WTC11 (cell line): ENCODE data around the gene TMEM131L. TPM values are rescaled to one million over a fixed set of nuclear protein-coding genes. Genes with fewer than 3 reads are reported as not detected.

Experiments
- ATAC-seq: fragments of 200-7000 bp; cut with Tn5 transposase; 2 replicates; pipeline ENCODE4 v1.10.0; 2021; ENCODE audit warnings: mild to moderate bottlenecking, moderate library complexity
- CTCF ChIA-PET: fragments of 300-600 bp; sonication (Branson Sonifier 250); formaldehyde crosslinking; loops from one replicate; lab custom pipeline; 2021; ENCODE audit warnings: antibody characterized with exemption; lab: Charles Lee
- POLR2A ChIA-PET: fragments of 350-600 bp; sonication (Branson Sonifier 250); formaldehyde crosslinking; loops from one replicate; lab custom pipeline; 2021; ENCODE audit warnings: antibody characterized with exemption; lab: Charles Lee
- DNase-seq: peaks from one replicate; pipeline ENCODE4 v3.0.0; 2021; ENCODE audit warnings: low spot score
- H3K27ac Mint-ChIP-seq: 2 replicates; pipeline ENCODE4 v1.8.0; 2021; ENCODE audit warnings: mixed read lengths
- H3K27me3 Mint-ChIP-seq: 2 replicates; pipeline ENCODE4 v1.8.0; 2021; ENCODE audit warnings: low read depth, mild to moderate bottlenecking, moderate library complexity, mixed read lengths
- H3K36me3 Mint-ChIP-seq: 2 replicates; pipeline ENCODE4 v1.8.0; 2021; ENCODE audit warnings: mixed read lengths
- H3K4me1 Mint-ChIP-seq: 2 replicates; pipeline ENCODE4 v1.8.0; 2022; ENCODE audit warnings: mixed read lengths
- H3K4me3 Mint-ChIP-seq: 2 replicates; pipeline ENCODE4 v1.8.0; 2021; ENCODE audit warnings: mild to moderate bottlenecking, moderate library complexity, mixed read lengths
- H3K9me3 Mint-ChIP-seq: 2 replicates; pipeline ENCODE4 v1.8.0; 2021; ENCODE audit warnings: mixed read lengths
- E2F5 ChIP-seq: sonication (generic); formaldehyde crosslinking; IDR thresholded peaks from 2 replicates; pipeline ENCODE4 v1.8.1; 2022; ENCODE audit warnings: mild to moderate bottlenecking, moderate library complexity, missing genetic modification reagents
- FOXP1 ChIP-seq: sonication (generic); formaldehyde crosslinking; IDR thresholded peaks from 2 replicates; pipeline ENCODE4 v1.8.0; 2022; ENCODE audit warnings: missing genetic modification reagents, mild to moderate bottlenecking, moderate library complexity, borderline replicate concordance
- GTF2I ChIP-seq: fragments of 250-450 bp; sonication (Bioruptor Pico); conservative IDR thresholded peaks from 2 replicates; pipeline ENCODE4 v1.4.0; 2021; ENCODE audit warnings: mild to moderate bottlenecking
- IRF1 ChIP-seq: sonication (generic); formaldehyde crosslinking; IDR thresholded peaks from 2 replicates; pipeline ENCODE4 v1.8.0; 2023; ENCODE audit warnings: missing genetic modification reagents
- IRF2 ChIP-seq: sonication (generic); formaldehyde crosslinking; IDR thresholded peaks from 2 replicates; pipeline ENCODE4 v1.8.0; 2022; ENCODE audit warnings: low read depth, missing genetic modification reagents, borderline replicate concordance
- NFATC4 ChIP-seq: fragments of 250-450 bp; sonication (Bioruptor Pico); IDR thresholded peaks from 2 replicates; pipeline ENCODE4 v1.9.0; 2021; ENCODE audit warnings: mild to moderate bottlenecking
- NFYB ChIP-seq: sonication (generic); formaldehyde crosslinking; conservative IDR thresholded peaks from 2 replicates; pipeline ENCODE4 v1.8.0; 2022; ENCODE audit warnings: low read depth, missing genetic modification reagents
- PRDM15 ChIP-seq: sonication (generic); formaldehyde crosslinking; IDR thresholded peaks from 2 replicates; pipeline ENCODE4 v1.8.0; 2022; ENCODE audit warnings: missing genetic modification reagents
- SP1 ChIP-seq: sonication (generic); formaldehyde crosslinking; conservative IDR thresholded peaks from 2 replicates; pipeline ENCODE4 v1.8.1; 2022; ENCODE audit warnings: missing genetic modification reagents
- ZNF219 ChIP-seq: sonication (generic); formaldehyde crosslinking; IDR thresholded peaks from 2 replicates; pipeline ENCODE4 v1.8.0; 2023; ENCODE audit warnings: missing genetic modification reagents, mild to moderate bottlenecking, borderline replicate concordance
- ZNF317 ChIP-seq: sonication (generic); formaldehyde crosslinking; IDR thresholded peaks from 2 replicates; pipeline ENCODE4 v1.8.1; 2023; ENCODE audit warnings: low read depth, mild to moderate bottlenecking, moderate library complexity, missing genetic modification reagents, borderline replicate concordance
- ZNF425 ChIP-seq: fragments of 250-450 bp; sonication (Bioruptor Pico); conservative IDR thresholded peaks from 2 replicates; pipeline ENCODE4 v1.9.0; 2021; ENCODE audit warnings: mild to moderate bottlenecking
- total RNA-seq: library from RNA; stranded (reverse); gene quantifications from 3 replicates; pipeline ENCODE4 v1.2.3, GENCODE V29; 2021
- TF ChIP-seq, protein P1 (sequence below): sonication (generic); formaldehyde crosslinking; IDR thresholded peaks from 2 replicates; pipeline ENCODE4 v1.8.0; 2022; ENCODE audit warnings: mild to moderate bottlenecking, missing genetic modification reagents
- TF ChIP-seq, protein P2 (sequence below): sonication (generic); formaldehyde crosslinking; IDR thresholded peaks from 2 replicates; pipeline ENCODE4 v1.8.1; 2023; ENCODE audit warnings: mild to moderate bottlenecking, missing genetic modification reagents, borderline replicate concordance

Gene TMEM131L
- total RNA-seq, 1 experiment from 2014 or later, result 26.7 TPM

GRCh38 chr4:153447175-153447905 lies 18.8 kb upstream of the TMEM131L start:
- Mint-ChIP-seq H3K9me3 (no peaks in the 10 kb centered on the region), H3K27me3 (peaks cover 3% of the 10 kb centered on the region; the same call in 1 of the 2 replicates), H3K4me3 (no peak overlapping the region), H3K36me3 (no peaks in the 10 kb centered on the region), H3K27ac (no peak overlapping the region), H3K4me1 (peaks cover 17% of the 10 kb centered on the region)
- POLR2A ChIA-PET, result no interaction called here
- DNase-seq (no peak), ATAC-seq (no peak)
- TF ChIP-seq, protein P1, sequence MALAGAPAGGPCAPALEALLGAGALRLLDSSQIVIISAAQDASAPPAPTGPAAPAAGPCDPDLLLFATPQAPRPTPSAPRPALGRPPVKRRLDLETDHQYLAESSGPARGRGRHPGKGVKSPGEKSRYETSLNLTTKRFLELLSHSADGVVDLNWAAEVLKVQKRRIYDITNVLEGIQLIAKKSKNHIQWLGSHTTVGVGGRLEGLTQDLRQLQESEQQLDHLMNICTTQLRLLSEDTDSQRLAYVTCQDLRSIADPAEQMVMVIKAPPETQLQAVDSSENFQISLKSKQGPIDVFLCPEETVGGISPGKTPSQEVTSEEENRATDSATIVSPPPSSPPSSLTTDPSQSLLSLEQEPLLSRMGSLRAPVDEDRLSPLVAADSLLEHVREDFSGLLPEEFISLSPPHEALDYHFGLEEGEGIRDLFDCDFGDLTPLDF (CRISPR knock-in tag), result no peak
- TF ChIP-seq IRF2 (no peak), E2F5 (CRISPR knock-in tag) (no peak), FOXP1 (CRISPR knock-in tag) (no peak), ZNF317 (CRISPR knock-in tag) (no peak), IRF1 (CRISPR knock-in tag) (no peak), PRDM15 (no peak), ZNF219 (CRISPR knock-in tag) (no peak), SP1 (CRISPR knock-in tag) (no peak), GTF2I (no peak), NFATC4 (CRISPR knock-in tag) (no peak), ZNF425 (no peak), NFYB (CRISPR knock-in tag) (no peak)
- TF ChIP-seq, protein P2, sequence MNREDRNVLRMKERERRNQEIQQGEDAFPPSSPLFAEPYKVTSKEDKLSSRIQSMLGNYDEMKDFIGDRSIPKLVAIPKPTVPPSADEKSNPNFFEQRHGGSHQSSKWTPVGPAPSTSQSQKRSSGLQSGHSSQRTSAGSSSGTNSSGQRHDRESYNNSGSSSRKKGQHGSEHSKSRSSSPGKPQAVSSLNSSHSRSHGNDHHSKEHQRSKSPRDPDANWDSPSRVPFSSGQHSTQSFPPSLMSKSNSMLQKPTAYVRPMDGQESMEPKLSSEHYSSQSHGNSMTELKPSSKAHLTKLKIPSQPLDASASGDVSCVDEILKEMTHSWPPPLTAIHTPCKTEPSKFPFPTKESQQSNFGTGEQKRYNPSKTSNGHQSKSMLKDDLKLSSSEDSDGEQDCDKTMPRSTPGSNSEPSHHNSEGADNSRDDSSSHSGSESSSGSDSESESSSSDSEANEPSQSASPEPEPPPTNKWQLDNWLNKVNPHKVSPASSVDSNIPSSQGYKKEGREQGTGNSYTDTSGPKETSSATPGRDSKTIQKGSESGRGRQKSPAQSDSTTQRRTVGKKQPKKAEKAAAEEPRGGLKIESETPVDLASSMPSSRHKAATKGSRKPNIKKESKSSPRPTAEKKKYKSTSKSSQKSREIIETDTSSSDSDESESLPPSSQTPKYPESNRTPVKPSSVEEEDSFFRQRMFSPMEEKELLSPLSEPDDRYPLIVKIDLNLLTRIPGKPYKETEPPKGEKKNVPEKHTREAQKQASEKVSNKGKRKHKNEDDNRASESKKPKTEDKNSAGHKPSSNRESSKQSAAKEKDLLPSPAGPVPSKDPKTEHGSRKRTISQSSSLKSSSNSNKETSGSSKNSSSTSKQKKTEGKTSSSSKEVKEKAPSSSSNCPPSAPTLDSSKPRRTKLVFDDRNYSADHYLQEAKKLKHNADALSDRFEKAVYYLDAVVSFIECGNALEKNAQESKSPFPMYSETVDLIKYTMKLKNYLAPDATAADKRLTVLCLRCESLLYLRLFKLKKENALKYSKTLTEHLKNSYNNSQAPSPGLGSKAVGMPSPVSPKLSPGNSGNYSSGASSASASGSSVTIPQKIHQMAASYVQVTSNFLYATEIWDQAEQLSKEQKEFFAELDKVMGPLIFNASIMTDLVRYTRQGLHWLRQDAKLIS (CRISPR knock-in tag), result no peak
- CTCF ChIA-PET, result interaction anchor here (1.0 to 1.2 kb wide), 4 partner anchors 14 to 303 kb away, joined by 3 to 5 read pairs (median 4); partner anchors contain the start of gene TMEM131L
